ENCODE measurements around the gene CCR1.
"Not testable (repeated sequence)": the region's sequence is repeated elsewhere in the genome, so short reads cannot be mapped to it uniquely, and the experiment has no call there.

CCR1 gene

GRCh38 chr3:46168583-46169345, 39.3 kb downstream of the CCR1 start:
- DNase-seq (ENCODE audit: low read depth, low spot score) = no peak

GRCh38 chr3:46163556-46164041, 44.5 kb downstream of the CCR1 start:
- no peak for DNase-seq (ENCODE audit: low read depth, low spot score)

- no peak for DNase-seq (ENCODE audit: low read depth, low spot score)
Measured at GRCh38 chr3:46162975-46163555, 45.0 kb downstream of the CCR1 start.

- DNase-seq (ENCODE audit: low read depth, low spot score) = not testable (repeated sequence)
Measured at GRCh38 chr3:46157685-46158084, 50.4 kb downstream of the CCR1 start.

- DNase-seq (ENCODE audit: low read depth, low spot score) = no peak
Measured at GRCh38 chr3:46154311-46154710, 53.8 kb downstream of the CCR1 start.
